Measurements from ENCODE around the gene KIF12.
"Not testable (repeated sequence)": the region's sequence is repeated elsewhere in the genome, so short reads cannot be mapped to it uniquely, and the experiment has no call there.

DNA sequence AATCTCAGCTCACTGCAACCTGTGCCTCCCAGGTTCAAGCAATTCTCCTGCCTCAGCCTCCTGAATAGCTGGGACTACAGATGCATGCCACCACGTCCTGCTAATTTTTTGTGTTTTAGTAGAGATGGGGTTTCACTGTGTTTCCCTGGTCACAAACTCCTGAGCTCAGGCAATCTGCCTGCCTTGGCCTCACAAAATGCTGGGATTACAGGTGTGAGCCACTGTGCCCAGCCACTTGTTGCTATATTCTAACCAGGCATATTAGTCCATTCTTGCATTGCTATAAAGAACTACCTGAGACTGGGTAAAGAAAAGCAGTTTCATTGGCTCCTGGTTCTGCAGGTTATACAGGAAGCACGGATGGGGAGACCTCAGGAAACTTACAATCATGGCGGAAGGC, 29.7 kb upstream of the KIF12 start:
- TF ChIP-seq POLR2A (IDR thresholded peaks at IDR 0.05) = not testable (repeated sequence)
- TF ChIP-seq, protein P1, sequence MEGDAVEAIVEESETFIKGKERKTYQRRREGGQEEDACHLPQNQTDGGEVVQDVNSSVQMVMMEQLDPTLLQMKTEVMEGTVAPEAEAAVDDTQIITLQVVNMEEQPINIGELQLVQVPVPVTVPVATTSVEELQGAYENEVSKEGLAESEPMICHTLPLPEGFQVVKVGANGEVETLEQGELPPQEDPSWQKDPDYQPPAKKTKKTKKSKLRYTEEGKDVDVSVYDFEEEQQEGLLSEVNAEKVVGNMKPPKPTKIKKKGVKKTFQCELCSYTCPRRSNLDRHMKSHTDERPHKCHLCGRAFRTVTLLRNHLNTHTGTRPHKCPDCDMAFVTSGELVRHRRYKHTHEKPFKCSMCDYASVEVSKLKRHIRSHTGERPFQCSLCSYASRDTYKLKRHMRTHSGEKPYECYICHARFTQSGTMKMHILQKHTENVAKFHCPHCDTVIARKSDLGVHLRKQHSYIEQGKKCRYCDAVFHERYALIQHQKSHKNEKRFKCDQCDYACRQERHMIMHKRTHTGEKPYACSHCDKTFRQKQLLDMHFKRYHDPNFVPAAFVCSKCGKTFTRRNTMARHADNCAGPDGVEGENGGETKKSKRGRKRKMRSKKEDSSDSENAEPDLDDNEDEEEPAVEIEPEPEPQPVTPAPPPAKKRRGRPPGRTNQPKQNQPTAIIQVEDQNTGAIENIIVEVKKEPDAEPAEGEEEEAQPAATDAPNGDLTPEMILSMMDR (IDR thresholded peaks at IDR 0.05) = not testable (repeated sequence)

Measured in esophagus squamous epithelium (tissue), 4 donors.